ENCODE measurements around the gene INTS3. TPM values are rescaled to one million over a fixed set of nuclear protein-coding genes. Genes with fewer than 3 reads are reported as not detected.
"Not testable (repeated sequence)": the region's sequence is repeated elsewhere in the genome, so short reads cannot be mapped to it uniquely, and the experiment has no call there.

INTS3 gene
- polyA plus RNA-seq, 6 donors from 2014 or later, result 6.0 to 15.1 (median 11.5) TPM

DNA sequence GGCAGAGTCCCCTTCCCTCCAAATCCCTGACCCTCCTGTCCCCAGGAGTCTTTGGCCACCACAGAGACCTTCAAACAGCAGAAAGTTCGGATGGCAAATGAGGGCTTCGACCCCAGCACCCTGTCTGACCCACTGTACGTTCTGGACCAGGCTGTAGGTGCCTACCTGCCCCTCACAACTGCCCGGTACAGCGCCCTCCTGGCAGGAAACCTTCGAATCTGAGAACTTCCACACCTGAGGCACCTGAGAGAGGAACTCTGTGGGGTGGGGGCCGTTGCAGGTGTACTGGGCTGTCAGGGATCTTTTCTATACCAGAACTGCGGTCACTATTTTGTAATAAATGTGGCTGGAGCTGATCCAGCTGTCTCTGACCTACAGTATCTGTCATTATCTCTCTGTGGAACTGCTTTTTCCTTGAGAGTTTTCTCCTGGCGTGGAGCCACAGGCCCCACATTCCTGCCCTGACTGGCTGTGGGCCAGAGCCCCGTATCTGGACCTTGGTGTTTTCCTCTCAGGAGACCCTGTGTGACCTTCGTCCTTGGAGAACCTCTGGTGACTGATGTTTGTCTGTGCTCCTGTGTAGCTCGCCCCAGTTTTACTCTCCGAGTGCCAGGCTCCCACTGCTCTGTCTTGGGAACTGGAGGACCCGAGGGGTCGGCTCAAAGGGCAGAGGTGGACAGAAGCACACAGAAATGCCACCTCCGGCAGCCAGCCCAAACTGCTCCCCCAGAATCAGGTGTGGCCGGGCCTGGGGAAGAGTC lies 52.1 kb downstream of the INTS3 start:
- Mint-ChIP-seq H3K4me3 (peak overlapping the region in 1 of 8 donors; percentile 63), H3K4me1 (peaks cover 22 to 23% (median 23%) of the 10 kb centered on the region in 3 donors), H3K36me3 (no peaks in the 10 kb centered on the region), H3K27ac (peak overlapping the region in 1 of 6 donors; percentile 52), H3K9me3 (no peaks in the 10 kb centered on the region), H3K27me3 (no peaks in the 10 kb centered on the region)
- ATAC-seq (ENCODE audit: low read depth in 2 of 2) (no peak), DNase-seq (no peak)

DNA sequence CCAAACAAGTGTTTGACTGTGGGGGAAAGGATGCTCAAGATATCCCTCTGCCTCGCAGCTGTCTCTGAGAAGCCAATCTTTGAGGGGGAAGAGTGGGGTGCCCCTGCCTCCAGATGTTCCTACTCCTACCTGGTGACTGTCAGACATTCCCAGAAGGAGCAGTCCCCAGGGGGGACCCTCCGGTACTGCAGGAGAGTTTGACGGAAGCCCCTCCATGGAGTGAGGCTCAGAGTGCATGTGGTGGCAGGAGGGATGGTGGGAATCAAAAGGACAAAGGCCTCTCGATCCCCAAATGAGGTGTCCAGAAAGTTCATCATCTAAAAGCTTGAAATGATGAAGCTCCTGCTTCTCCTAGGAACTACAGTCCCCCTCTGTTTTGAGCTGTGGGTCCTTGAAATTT lies 52.7 kb downstream of the INTS3 start:
- peak overlapping the region in 1 of 8 donors; percentile 6 for H3K4me3 Mint-ChIP-seq
- no peaks in the 10 kb centered on the region for H3K36me3 Mint-ChIP-seq
- H3K27ac Mint-ChIP-seq, result no peak overlapping the region
- ATAC-seq (ENCODE audit: low read depth in 2 of 2) (no peak), DNase-seq (no peak)
- H3K27me3 Mint-ChIP-seq, result no peaks in the 10 kb centered on the region
- no peaks in the 10 kb centered on the region for H3K9me3 Mint-ChIP-seq
- H3K4me1 Mint-ChIP-seq, result peaks cover 20 to 27% (median 27%) of the 10 kb centered on the region in 3 donors

DNA sequence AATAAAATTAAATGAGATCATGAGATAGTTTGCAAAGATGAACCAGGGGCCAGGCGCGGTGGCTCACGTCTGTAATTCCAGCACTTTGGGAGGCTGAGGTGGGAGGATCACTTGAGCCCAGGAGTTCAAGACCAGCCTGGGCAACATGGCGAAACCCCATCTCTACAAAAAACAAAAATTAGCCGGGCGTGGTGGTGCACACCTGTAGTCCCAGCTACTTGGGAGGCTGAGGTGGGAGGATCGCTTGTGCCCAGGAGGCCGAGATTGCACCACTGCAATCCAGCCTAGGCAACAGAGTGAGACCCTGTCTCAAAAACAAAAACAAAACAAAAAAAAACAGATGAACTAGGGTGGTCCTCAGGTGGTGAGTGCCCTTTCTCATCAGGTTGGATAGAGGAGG lies 54.8 kb downstream of the INTS3 start:
- Mint-ChIP-seq H3K4me1 (peaks cover 5 to 19% (median 18%) of the 10 kb centered on the region in 3 donors), H3K4me3 (peak overlapping the region; percentile 81 to 97 (median 94)), H3K27ac (peak overlapping the region in 4 of 6 donors; percentile 27 to 98 (median 71))
- not testable (repeated sequence) for H3K27me3 Mint-ChIP-seq; ATAC-seq (ENCODE audit: low read depth in 2 of 2); H3K9me3 Mint-ChIP-seq; DNase-seq; H3K36me3 Mint-ChIP-seq

DNA sequence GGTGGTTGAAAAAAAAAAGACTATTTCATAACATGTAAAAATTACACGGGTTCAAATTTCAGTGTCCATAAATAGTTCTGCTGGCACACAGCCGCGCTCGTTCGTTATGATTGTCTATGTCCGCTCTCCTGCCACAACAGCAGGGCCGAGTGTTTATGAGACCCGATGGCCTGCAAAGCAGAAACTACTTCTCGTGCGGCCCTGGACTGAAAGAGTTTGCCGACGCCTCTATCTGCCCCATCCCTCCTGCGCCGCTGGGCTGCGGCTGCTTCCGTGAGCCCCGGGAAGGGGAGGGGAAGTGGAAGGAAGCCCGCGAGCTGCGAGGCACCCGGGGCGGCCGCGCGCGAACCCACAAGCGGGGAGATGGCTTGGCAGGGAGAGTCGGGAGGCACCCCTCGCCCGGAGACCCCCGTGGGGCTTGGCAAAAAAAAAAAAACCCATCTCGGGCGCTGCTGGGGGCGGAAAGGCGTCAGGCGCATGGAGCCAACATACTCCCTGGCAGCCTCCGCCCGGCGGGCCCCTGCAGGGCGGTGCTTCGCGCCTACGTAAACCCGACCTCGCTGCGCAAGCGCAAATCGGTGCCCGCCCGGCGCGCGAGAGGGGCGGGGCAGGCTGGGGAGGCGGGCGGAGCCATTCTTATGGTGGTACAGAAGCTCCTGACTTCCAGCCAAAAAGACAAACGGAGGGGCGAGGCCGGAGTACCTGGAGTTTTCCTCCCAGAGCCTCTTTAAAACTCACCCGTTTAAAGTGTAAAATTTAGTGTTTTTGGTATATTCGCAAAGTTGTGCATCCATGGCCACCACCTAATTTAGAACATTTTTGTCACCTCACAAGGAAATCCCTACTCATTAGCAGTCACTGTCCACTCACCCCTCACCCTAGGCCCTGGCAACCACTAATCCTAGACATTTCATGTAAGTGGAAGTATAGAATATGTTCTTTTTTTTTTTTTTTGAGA lies 55.7 kb downstream of the INTS3 start:
- Mint-ChIP-seq H3K4me3 (peak overlapping the region; percentile 81 to 97 (median 94)), H3K4me1 (peaks cover 5 to 19% (median 18%) of the 10 kb centered on the region in 3 donors), H3K36me3 (no peaks in the 10 kb centered on the region), H3K27ac (peak overlapping the region; percentile 89 to 98 (median 96)), H3K9me3 (no peaks in the 10 kb centered on the region), H3K27me3 (no peaks in the 10 kb centered on the region)
- ATAC-seq (ENCODE audit: low read depth in 2 of 2) (peak; percentile 91), DNase-seq (peak; percentile 92)

GRCh38 chr1:153786038-153786790 lies 58.4 kb downstream of the INTS3 start:
- Mint-ChIP-seq H3K4me3 (peak overlapping the region in 2 of 8 donors; percentile 21 to 83), H3K27me3 (no peaks in the 10 kb centered on the region)
- no peak for ATAC-seq (ENCODE audit: low read depth in 2 of 2)

GRCh38 chr1:153789478-153790034 lies 61.7 kb downstream of the INTS3 start:
- peak overlapping the region; percentile 51 to 95 (median 85) for H3K27ac Mint-ChIP-seq
- ATAC-seq (ENCODE audit: low read depth in 2 of 2) (no peak), DNase-seq (no peak)
- H3K36me3 Mint-ChIP-seq, result no peaks in the 10 kb centered on the region
- H3K4me3 Mint-ChIP-seq, result peak overlapping the region in 7 of 8 donors; percentile 14 to 85 (median 63)
- no peaks in the 10 kb centered on the region for H3K9me3 Mint-ChIP-seq
- peaks cover 33 to 53% (median 38%) of the 10 kb centered on the region in 3 donors for H3K4me1 Mint-ChIP-seq
- no peaks in the 10 kb centered on the region for H3K27me3 Mint-ChIP-seq

More at GRCh38 chr1:153786038-153786790, 58.4 kb downstream of the INTS3 start:
- no peak for DNase-seq
- no peak overlapping the region for H3K27ac Mint-ChIP-seq
- H3K9me3 Mint-ChIP-seq, result no peaks in the 10 kb centered on the region
- peaks cover 20 to 44% (median 31%) of the 10 kb centered on the region in 3 donors for H3K4me1 Mint-ChIP-seq
- no peaks in the 10 kb centered on the region for H3K36me3 Mint-ChIP-seq

- Mint-ChIP-seq H3K36me3 (no peaks in the 10 kb centered on the region), H3K9me3 (no peaks in the 10 kb centered on the region), H3K4me1 (peaks cover 28 to 49% (median 42%) of the 10 kb centered on the region in 3 donors), H3K27ac (peak overlapping the region; percentile 88 to 96 (median 90)), H3K27me3 (no peaks in the 10 kb centered on the region), H3K4me3 (peak overlapping the region; percentile 20 to 85 (median 66))
- DNase-seq (no peak), ATAC-seq (ENCODE audit: low read depth in 2 of 2) (peak; percentile 21 to 29)
Observed at GRCh38 chr1:153790313-153790965, 62.6 kb downstream of the INTS3 start.

- H3K4me3 Mint-ChIP-seq, result peak overlapping the region; percentile 20 to 85 (median 66)
- H3K27ac Mint-ChIP-seq, result peak overlapping the region; percentile 88 to 96 (median 90)
- no peaks in the 10 kb centered on the region for H3K36me3 Mint-ChIP-seq
- H3K9me3 Mint-ChIP-seq, result no peaks in the 10 kb centered on the region
- H3K4me1 Mint-ChIP-seq, result peaks cover 25 to 43% (median 42%) of the 10 kb centered on the region in 3 donors
- no peaks in the 10 kb centered on the region for H3K27me3 Mint-ChIP-seq
- ATAC-seq (ENCODE audit: low read depth in 2 of 2), result peak; percentile 95 to 96
- DNase-seq, result peak; percentile 74
Observed at GRCh38 chr1:153790966-153791647, 63.3 kb downstream of the INTS3 start.

DNA sequence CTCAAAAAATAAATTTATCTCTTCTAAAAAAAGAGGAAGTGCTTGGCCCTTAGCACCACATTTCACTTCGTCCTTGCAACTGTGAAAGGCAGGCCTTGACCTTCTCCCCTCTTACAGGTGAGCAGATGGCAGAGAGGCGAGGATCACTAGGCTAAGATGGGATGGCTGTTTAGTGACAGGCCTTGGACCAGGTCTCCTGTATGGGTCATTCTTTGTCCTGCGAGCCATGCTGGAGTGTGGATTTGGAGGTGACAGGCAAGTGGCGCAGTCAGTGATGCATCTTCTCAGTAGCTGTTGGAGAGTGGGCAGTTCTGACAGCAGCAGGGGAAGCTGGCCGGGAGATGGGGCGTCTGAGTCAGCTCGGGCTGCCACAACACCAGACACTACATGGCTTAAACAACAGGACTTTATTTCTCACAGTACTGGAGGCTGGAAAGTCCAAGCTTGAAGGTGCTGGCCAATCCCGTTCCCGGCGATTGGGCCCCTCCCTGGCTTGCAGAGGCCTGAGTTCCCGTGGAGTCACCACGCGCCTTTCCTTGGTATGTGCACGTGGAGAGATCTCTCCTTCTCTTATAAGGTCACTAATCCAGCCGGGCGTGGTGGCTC lies 63.9 kb downstream of the INTS3 start:
- peaks cover 29 to 47% (median 46%) of the 10 kb centered on the region in 3 donors for H3K4me1 Mint-ChIP-seq
- DNase-seq, result no peak

GRCh38 chr1:153792631-153793041 lies 64.8 kb downstream of the INTS3 start:
- no peaks in the 10 kb centered on the region for H3K36me3 Mint-ChIP-seq
- DNase-seq, result no peak
- H3K4me1 Mint-ChIP-seq, result peaks cover 36 to 55% (median 53%) of the 10 kb centered on the region in 3 donors
- peak overlapping the region in 5 of 6 donors; percentile 38 to 91 (median 65) for H3K27ac Mint-ChIP-seq
- H3K9me3 Mint-ChIP-seq, result no peaks in the 10 kb centered on the region
- H3K4me3 Mint-ChIP-seq, result peak overlapping the region in 2 of 8 donors; percentile 15 to 25
- no peak for ATAC-seq (ENCODE audit: low read depth in 2 of 2)
- H3K27me3 Mint-ChIP-seq, result no peaks in the 10 kb centered on the region

More for the DNA sequence above, 63.9 kb downstream of the INTS3 start:
- ATAC-seq (ENCODE audit: low read depth in 2 of 2), result peak; percentile 13 to 15
- no peaks in the 10 kb centered on the region for H3K36me3 Mint-ChIP-seq
- H3K4me3 Mint-ChIP-seq, result peak overlapping the region in 6 of 8 donors; percentile 45 to 85 (median 71)
- H3K27me3 Mint-ChIP-seq, result no peaks in the 10 kb centered on the region
- H3K9me3 Mint-ChIP-seq, result no peaks in the 10 kb centered on the region
- peak overlapping the region; percentile 88 to 96 (median 90) for H3K27ac Mint-ChIP-seq

- Mint-ChIP-seq H3K27me3 (no peaks in the 10 kb centered on the region), H3K9me3 (no peaks in the 10 kb centered on the region), H3K4me3 (peak overlapping the region in 1 of 8 donors; percentile 55), H3K27ac (peak overlapping the region in 4 of 6 donors; percentile 34 to 87 (median 54)), H3K4me1 (peaks cover 38 to 59% (median 53%) of the 10 kb centered on the region in 3 donors), H3K36me3 (no peaks in the 10 kb centered on the region)
- no peak for DNase-seq
- ATAC-seq (ENCODE audit: low read depth in 2 of 2), result no peak
Observed at GRCh38 chr1:153793261-153793972, 65.6 kb downstream of the INTS3 start.

All from naive B cell (primary cell).